ENCODE measurements around the gene CD82. TPM values are rescaled to one million over a fixed set of nuclear protein-coding genes. Genes with fewer than 3 reads are reported as not detected.

The CD82 gene
- total RNA-seq, 1 experiment from 2014 or later: 26.1 TPM

DNA sequence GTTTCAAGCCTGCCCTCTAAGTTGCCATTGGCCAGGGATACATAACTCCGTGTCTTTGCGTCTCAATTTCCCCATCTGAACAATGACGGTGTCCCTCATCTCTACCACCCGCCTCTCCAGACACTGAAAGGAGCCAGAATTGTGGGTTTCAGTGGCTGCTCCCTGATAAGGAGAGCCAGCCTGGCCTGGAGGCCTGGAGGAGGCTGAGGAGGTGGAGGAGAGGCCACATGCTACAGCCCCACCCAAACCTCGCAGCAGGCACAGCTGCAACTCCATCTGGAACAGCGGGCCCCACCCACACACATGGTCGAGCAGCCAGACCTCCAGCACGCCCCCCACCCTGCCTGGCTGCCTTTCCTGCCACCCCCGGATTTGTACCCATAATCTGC, 34.4 kb upstream of the CD82 start:
- no peaks in the 10 kb centered on the region for H3K9me3 ChIP-seq (ENCODE audit: control insufficient read depth, insufficient read depth, low read depth, low read length)
- ChIA-PET POLR2A (no interaction called here), CTCF (no interaction called here)
- no peak overlapping the region for H3K4me3 ChIP-seq (ENCODE audit: low read depth in 2 of 2, low read length in 2 of 2)
- intact Hi-C loops (cut with micrococcal nuclease; ENCODE audit: unreplicated experiment): no loop called here
- no peaks in the 10 kb centered on the region; the same call in 1 of the 2 replicates for H3K4me1 ChIP-seq (ENCODE audit: control insufficient read depth, insufficient read depth, low read length)
- BruUV-seq (replicated peaks): no TSS peak
- no peaks in the 10 kb centered on the region for H3K27me3 ChIP-seq (ENCODE audit: control insufficient read depth, insufficient read depth, low read length)
- no peak overlapping the region for H3K27ac ChIP-seq (ENCODE audit: low read length)
- no peaks in the 10 kb centered on the region for H3K36me3 ChIP-seq (ENCODE audit: control insufficient read depth, insufficient read depth, low read length)
- TF ChIP-seq, protein P1, sequence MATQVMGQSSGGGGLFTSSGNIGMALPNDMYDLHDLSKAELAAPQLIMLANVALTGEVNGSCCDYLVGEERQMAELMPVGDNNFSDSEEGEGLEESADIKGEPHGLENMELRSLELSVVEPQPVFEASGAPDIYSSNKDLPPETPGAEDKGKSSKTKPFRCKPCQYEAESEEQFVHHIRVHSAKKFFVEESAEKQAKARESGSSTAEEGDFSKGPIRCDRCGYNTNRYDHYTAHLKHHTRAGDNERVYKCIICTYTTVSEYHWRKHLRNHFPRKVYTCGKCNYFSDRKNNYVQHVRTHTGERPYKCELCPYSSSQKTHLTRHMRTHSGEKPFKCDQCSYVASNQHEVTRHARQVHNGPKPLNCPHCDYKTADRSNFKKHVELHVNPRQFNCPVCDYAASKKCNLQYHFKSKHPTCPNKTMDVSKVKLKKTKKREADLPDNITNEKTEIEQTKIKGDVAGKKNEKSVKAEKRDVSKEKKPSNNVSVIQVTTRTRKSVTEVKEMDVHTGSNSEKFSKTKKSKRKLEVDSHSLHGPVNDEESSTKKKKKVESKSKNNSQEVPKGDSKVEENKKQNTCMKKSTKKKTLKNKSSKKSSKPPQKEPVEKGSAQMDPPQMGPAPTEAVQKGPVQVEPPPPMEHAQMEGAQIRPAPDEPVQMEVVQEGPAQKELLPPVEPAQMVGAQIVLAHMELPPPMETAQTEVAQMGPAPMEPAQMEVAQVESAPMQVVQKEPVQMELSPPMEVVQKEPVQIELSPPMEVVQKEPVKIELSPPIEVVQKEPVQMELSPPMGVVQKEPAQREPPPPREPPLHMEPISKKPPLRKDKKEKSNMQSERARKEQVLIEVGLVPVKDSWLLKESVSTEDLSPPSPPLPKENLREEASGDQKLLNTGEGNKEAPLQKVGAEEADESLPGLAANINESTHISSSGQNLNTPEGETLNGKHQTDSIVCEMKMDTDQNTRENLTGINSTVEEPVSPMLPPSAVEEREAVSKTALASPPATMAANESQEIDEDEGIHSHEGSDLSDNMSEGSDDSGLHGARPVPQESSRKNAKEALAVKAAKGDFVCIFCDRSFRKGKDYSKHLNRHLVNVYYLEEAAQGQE (IDR thresholded peaks at IDR 0.05; ENCODE audit: insufficient read depth in 1 of 2, low read depth in 2 of 2, low read length in 1 of 2): no peak
- no peak for TF ChIP-seq TCF7L2 (IDR thresholded peaks at IDR 0.05; ENCODE audit: low read depth, low read length)
- no peak for DNase-seq (ENCODE audit: low read depth, low spot score)
- no peak for ATAC-seq
- in situ Hi-C loops (cut with HindIII; ENCODE audit: low pct_unique_long_range_greater_than_20kb, low sequenced_read_pairs): no loop called here

DNA sequence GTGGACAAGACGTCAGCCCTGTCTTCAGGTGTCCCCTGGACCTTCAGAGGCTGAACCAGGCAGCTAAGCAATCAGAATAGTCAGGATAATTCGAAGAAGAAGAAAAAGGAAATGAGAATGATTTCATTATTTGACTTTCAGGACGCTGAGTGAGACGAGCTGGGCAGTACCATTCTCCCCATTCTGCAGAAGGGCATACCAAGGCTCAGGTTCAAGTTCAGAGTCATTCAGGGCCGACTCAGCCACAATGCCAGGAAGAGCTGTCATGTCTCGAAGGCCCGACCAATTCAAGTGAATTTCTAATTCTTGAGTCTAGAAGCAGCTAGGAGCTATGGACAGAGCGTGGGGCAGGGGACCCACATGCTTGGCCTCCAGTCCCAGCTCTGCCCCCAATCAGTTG, 33.8 kb upstream of the CD82 start:
- DNase-seq (ENCODE audit: low read depth, low spot score) (no peak), ATAC-seq (no peak)
- no peaks in the 10 kb centered on the region for H3K9me3 ChIP-seq (ENCODE audit: control insufficient read depth, insufficient read depth, low read depth, low read length)
- no peaks in the 10 kb centered on the region; the same call in 1 of the 2 replicates for H3K4me1 ChIP-seq (ENCODE audit: control insufficient read depth, insufficient read depth, low read length)
- H3K4me3 ChIP-seq (ENCODE audit: low read depth in 2 of 2, low read length in 2 of 2): no peak overlapping the region
- no peaks in the 10 kb centered on the region for H3K36me3 ChIP-seq (ENCODE audit: control insufficient read depth, insufficient read depth, low read length)
- no peaks in the 10 kb centered on the region for H3K27me3 ChIP-seq (ENCODE audit: control insufficient read depth, insufficient read depth, low read length)
- CTCF ChIA-PET: interaction anchor here (0.7 kb wide), 1 partner anchor 439 kb away, joined by 5 read pairs; no protein-coding TSS in a partner anchor
- in situ Hi-C loops (cut with HindIII; ENCODE audit: low pct_unique_long_range_greater_than_20kb, low sequenced_read_pairs): no loop called here
- no peak overlapping the region for H3K27ac ChIP-seq (ENCODE audit: low read length)
- intact Hi-C loops (cut with micrococcal nuclease; ENCODE audit: unreplicated experiment): no loop called here
- TF ChIP-seq TCF7L2 (IDR thresholded peaks at IDR 0.05; ENCODE audit: low read depth, low read length): no peak
- TF ChIP-seq SIN3A (IDR thresholded peaks at IDR 0.05; ENCODE audit: borderline replicate concordance, insufficient read depth, low read depth, low read length): no peak
- TF ChIP-seq, protein P2, sequence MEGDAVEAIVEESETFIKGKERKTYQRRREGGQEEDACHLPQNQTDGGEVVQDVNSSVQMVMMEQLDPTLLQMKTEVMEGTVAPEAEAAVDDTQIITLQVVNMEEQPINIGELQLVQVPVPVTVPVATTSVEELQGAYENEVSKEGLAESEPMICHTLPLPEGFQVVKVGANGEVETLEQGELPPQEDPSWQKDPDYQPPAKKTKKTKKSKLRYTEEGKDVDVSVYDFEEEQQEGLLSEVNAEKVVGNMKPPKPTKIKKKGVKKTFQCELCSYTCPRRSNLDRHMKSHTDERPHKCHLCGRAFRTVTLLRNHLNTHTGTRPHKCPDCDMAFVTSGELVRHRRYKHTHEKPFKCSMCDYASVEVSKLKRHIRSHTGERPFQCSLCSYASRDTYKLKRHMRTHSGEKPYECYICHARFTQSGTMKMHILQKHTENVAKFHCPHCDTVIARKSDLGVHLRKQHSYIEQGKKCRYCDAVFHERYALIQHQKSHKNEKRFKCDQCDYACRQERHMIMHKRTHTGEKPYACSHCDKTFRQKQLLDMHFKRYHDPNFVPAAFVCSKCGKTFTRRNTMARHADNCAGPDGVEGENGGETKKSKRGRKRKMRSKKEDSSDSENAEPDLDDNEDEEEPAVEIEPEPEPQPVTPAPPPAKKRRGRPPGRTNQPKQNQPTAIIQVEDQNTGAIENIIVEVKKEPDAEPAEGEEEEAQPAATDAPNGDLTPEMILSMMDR (IDR thresholded peaks at IDR 0.05): no peak
- TF ChIP-seq, protein P1 (IDR thresholded peaks at IDR 0.05; ENCODE audit: insufficient read depth in 1 of 2, low read depth in 2 of 2, low read length in 1 of 2): no peak
- TF ChIP-seq POLR2AphosphoS5 (IDR thresholded peaks at IDR 0.05; ENCODE audit: low read depth, low read length): no peak
- POLR2A ChIA-PET: no interaction called here
- BruUV-seq (replicated peaks): no TSS peak
